ENCODE data around the gene ASCC3.

Gene ASCC3

DNA sequence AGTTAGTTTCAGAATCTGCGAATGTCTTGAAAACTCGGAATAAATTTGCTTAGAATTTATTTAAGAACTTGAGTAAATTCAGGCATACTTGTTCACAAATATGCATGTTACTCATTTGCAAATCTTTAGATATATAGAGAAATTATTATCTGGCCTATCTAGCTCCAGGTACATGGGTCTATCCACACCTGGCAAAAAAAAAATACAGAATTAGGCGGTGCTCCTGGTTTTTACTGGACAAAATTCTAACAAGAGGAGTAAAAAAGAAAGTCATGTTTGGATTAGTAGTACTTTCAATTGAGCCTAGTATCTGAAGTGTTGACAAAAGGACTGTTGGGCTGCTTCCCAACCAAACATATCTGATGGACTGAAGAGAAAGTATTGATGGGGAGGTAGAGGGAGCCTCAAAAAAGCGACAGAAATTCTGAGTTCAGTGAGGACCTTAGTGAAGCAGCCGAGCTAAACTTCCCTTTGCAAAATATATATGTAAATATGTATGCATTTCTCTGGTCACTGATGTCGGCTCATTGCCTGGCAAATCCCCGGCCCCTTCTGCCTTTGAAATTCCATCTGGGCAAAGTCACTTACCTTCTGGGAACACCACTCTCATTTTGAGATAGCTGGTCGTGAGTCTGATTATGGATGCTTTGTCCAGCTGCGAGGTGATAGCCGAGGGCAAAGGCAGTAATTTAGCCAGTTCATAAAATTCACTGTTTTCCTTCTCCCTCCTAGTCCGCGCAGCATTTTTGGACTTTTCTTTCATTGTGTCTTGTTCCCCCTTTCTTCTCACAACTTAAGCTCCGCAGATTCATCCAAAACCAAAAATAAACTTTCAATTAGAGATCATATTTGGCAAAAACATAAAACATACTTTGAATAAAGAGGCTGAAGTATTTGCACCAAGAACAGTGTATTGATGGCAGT, 418.2 kb downstream of the ASCC3 start:
- no peak for DNase-seq

DNA sequence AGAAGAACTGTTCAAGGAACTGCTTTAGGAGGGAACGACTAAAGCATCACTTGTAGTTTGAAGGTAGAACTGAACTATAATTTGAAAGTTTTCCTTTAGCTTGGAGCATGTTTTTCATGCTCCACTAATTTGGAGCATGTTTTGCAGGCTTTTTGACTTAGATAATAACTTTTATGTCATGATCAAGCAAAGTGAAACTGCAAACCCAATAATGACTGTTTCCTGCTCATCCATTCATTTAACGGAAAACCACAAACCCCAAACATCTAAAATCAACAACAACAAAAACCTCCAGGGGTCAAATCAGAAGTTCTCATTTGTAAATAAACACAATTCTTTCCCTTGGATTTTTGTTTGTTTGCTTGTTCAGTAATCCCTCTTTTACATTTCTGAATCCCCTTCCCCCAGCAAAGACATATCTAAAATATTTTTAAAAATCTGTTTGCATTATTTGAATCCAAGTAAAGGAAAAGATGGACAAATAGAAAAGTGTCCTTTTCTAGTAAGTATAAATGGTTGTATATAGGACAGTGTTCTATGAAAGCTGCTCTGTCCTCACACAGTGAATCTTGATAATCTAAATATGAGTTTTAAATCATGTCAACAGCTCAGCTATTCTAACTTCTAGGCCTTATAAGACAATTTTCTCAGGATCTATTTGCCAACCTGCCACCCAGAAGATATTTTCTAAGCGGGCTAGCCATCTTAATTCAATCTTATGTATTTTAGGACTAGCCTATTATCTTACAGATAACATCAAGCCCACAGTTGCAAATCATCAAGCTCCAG, 419.0 kb downstream of the ASCC3 start:
- no peak for DNase-seq

DNA sequence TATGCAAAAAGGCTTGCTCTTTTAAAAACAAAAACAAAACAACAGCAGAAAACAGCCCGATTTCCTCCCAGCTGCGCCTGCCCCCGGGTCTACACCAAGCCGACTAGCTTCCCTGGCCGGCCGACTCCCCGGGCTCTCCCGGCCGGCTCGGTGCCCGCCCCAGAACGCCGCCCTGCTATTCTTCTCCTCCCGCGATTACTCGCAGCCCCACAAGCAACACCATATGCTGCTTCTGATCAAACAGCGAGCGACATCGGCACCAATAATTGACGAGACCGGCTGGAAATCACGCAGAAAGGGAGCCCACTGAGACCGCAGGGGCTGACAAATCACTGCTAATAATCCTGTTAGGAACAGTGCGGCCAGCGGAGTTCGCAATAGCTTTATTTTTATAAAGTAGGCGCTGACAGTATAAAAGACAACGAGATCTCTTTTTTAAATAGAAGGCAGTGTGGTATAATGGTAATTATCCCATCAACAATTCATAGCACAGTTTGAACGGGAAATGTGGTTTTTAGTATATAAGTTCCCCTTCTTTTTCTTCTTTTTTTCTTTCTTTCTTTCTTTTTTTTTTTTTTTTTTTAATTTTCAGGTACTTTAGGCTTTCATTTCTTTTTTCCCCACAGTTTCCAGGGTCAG, 419.7 kb downstream of the ASCC3 start:
- no peak for DNase-seq

DNA sequence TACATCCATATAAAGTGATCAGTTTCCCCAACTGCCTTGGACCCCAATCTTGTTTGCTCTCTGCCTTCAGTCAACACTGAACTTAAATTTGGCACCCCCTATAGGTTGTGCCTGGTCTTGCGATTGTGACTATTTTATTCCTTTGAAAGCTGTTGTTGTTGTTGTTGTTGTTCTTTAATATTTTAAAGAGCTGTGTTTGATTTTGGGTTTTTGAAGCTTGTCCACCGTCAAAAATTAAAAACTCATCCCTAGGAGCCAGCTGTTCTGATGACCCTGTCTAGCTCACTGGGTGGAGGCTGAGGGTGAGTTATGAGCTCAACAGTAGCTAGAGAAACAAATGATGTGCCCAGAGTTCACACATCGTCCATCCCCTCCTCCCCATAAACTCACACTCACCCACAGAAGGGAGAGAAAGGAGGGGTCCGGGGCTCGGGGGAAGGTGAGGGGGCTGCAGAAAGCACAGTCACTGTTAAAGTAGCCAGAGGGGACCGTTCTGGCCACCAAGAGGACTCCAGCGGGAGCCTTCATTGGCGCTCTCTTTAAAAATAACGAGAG, 420.4 kb downstream of the ASCC3 start:
- no peak for DNase-seq

DNA sequence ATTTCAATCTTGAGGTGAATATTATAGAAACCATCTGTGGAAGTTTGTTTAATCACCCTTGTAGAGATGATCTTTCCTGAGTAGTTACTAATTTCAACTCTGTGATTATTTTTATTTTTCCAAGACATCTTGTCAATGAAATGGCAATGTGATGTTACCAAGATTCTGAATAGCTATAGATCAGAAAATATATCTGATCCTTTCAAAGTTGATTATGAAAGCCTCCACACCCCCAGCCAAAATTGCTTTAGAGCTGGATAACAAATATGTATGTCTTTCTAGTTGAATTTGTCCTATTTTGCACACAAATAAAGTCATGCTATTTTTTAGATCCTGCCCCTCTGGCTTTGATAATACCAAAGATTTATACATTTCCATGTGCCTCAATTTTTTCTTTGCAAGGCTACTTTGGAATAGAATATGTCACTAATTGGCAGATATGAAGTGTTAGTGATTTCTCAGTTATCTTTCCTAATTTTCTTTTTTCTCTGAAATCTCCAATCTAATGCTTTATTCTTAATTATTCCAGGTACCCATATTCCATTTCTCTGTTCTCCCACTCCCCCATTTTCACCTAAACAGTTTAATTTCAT, 421.4 kb downstream of the ASCC3 start:
- DNase-seq = no peak

DNA sequence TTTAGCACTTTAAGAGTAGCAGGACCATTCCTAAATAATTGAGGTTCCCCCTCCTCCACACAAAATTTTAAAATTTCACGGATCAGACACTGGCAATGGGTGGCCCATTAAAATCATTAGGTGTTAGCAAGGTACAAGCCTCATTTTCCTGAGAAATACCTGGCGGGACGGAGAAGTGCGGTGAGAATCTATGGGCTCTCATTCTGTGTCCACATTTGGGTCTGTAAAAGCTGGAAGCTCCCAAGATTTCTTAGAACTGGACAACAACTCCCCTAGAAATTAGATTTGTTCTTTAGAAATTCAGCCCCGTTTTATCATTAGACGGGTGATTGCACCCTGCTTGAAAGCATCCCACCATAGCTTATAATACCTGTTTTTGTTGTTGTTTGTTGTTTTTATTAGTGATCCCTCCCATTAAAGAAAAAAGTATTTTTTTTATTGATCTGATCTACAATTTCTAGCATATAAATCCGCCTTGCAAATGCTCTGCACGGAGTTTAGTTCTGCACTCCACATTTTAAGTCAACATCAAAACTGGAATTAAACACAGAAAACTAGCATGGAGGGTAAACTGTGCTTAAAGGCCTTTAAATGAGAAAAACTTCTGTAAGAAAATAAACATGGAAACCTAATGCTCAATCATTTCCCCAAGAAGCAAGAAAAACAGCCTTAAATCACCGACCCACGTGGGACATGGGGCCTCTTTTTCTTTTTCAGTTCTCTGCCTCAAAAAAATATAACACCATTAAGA, 422.1 kb downstream of the ASCC3 start:
- DNase-seq = no peak
